OCI-LY7 (cell line): ENCODE results near the gene TRIP13. TPM values are rescaled to one million over a fixed set of nuclear protein-coding genes. Genes with fewer than 3 reads are reported as not detected.

Experiments used
- BruUV-seq: library from RNA; stranded (reverse); fragments of 400-500 nt; replicated peaks from 2 replicates; lab custom pipeline; 2021; lab: Mats Ljungman, UMichigan
- CTCF ChIA-PET: fragments of 300-600 bp; sonication (Branson Sonifier 250); formaldehyde crosslinking; loops from one replicate; lab custom pipeline; 2022; ENCODE audit warnings: antibody characterized with exemption; ENCODE audit not compliant: unreplicated experiment; lab: Charles Lee
- POLR2A ChIA-PET: fragments of 300-600 bp; sonication (Branson Sonifier 250); formaldehyde crosslinking; loops from one replicate; lab custom pipeline; 2022; ENCODE audit warnings: antibody characterized with exemption; lab: Charles Lee
- DNase-seq: peaks from one replicate; pipeline ENCODE4 v3.0.0-alpha.2; 2015; ENCODE audit warnings: low spot score
- H2AFZ ChIP-seq: fragments of 200-600 bp; sonication (generic), shearing (Covaris generic); 2 replicates; pipeline ENCODE4 v1.6.1; 2014; ENCODE audit warnings: mild to moderate bottlenecking, antibody characterized with exemption, low read length, moderate library complexity
- H3K27ac ChIP-seq: fragments of 200-600 bp; sonication (generic); 2 replicates; pipeline ENCODE4 v1.5.1; 2014; ENCODE audit warnings: mixed run types, low read depth, mild to moderate bottlenecking, moderate library complexity, low read length, inconsistent platforms; ENCODE audit not compliant: poor library complexity, severe bottlenecking
- H3K36me3 ChIP-seq: fragments of 200-600 bp; sonication (generic); 2 replicates; pipeline ENCODE4 v1.6.1; 2014; ENCODE audit warnings: mild to moderate bottlenecking, antibody characterized with exemption, low read length, moderate library complexity, mixed read lengths; ENCODE audit not compliant: insufficient read depth
- H3K4me1 ChIP-seq: fragments of 200-600 bp; sonication (generic); 2 replicates; pipeline ENCODE4 v1.5.1; 2014; ENCODE audit warnings: mild to moderate bottlenecking, low read length; ENCODE audit not compliant: insufficient read depth, poor library complexity, severe bottlenecking
- H3K4me2 ChIP-seq: fragments of 200-600 bp; sonication (generic); 2 replicates; pipeline ENCODE4 v1.6.1; 2014; ENCODE audit warnings: mild to moderate bottlenecking, low read length
- H3K4me3 ChIP-seq: fragments of 200-600 bp; sonication (generic); 2 replicates; pipeline ENCODE4 v1.5.1; 2014; ENCODE audit warnings: mild to moderate bottlenecking, low read depth, low read length; ENCODE audit not compliant: poor library complexity, severe bottlenecking
- H3K79me2 ChIP-seq: fragments of 200-600 bp; sonication (generic); 2 replicates; pipeline ENCODE4 v1.6.1; 2016; ENCODE audit warnings: low read depth, mild to moderate bottlenecking, low read length, moderate library complexity, mixed read lengths; ENCODE audit not compliant: insufficient read depth
- H3K9me2 ChIP-seq: fragments of 200-600 bp; sonication (generic); 2 replicates; pipeline ENCODE4 v1.6.1; 2016; ENCODE audit warnings: mild to moderate bottlenecking, low read length, mixed read lengths; ENCODE audit not compliant: insufficient read depth
- H3K9me3 ChIP-seq: fragments of 200-600 bp; sonication (generic); 2 replicates; pipeline ENCODE4 v1.6.1; 2014; ENCODE audit warnings: mild to moderate bottlenecking, mixed run types, low read length, mixed read lengths
- H4K20me1 ChIP-seq: fragments of 200-600 bp; sonication (generic); 2 replicates; pipeline ENCODE4 v1.6.1; 2014; ENCODE audit warnings: mild to moderate bottlenecking, antibody characterized with exemption, low read length, moderate library complexity, mixed read lengths; ENCODE audit not compliant: insufficient read depth
- CTCF ChIP-seq: fragments of 200-600 bp; sonication (generic); conservative IDR thresholded peaks from 2 replicates; pipeline ENCODE4 v1.5.1; 2014; ENCODE audit warnings: mild to moderate bottlenecking, antibody characterized with exemption, low read length, moderate library complexity, mixed read lengths
- EZH2phosphoT487 ChIP-seq: fragments of 200-600 bp; sonication (generic); IDR thresholded peaks from 2 replicates; pipeline ENCODE4 v1.6.1; 2018; ENCODE audit warnings: low read depth, borderline replicate concordance, mild to moderate bottlenecking, mixed run types, antibody characterized with exemption, low read length, moderate library complexity, mixed read lengths
- intact Hi-C: fragments of 100-400 bp; cut with micrococcal nuclease; formaldehyde crosslinking; loops from one replicate; pipeline ENCODE4 v1.10.0; 2022; ENCODE audit not compliant: unreplicated experiment
- total RNA-seq, 2 experiments: library from RNA; depleted of rRNA in 1 of 2; stranded (reverse); fragments of >200 nt in 1 of 2; shearing (Covaris generic) in 1 of 2; gene quantifications; 2 replicates each; pipeline ENCODE4 v1.2.3, GENCODE V29; 2014 to 2022

TRIP13 gene
- total RNA-seq, 2 experiments from 2014 or later = 46.6 to 59.4 TPM

GRCh38 chr5:951940-952596 is 59.4 kb downstream of the TRIP13 start:
- intact Hi-C loops = no loop called here
- Histone ChIP-seq H2AFZ (no peak overlapping the region), H3K36me3 (no peaks in the 10 kb centered on the region), H3K4me1 (no peaks in the 10 kb centered on the region), H3K79me2 (no peaks in the 10 kb centered on the region), H3K9me2 (no peaks in the 10 kb centered on the region), H3K27ac (no peak overlapping the region), H3K4me2 (no peak overlapping the region), H3K9me3 (no peaks in the 10 kb centered on the region), H4K20me1 (no peaks in the 10 kb centered on the region), H3K4me3 (no peak overlapping the region)
- ChIA-PET POLR2A (no interaction called here), CTCF (no interaction called here)
- TF ChIP-seq EZH2phosphoT487 (no peak), CTCF (no peak)
- BruUV-seq = no TSS peak
- DNase-seq = no peak

- no peak overlapping the region for H3K27ac ChIP-seq
- POLR2A ChIA-PET = no interaction called here
These were observed 60.0 kb downstream of the TRIP13 start for GRCh38 chr5:952597-953271.

More at GRCh38 chr5:952597-953271, 60.0 kb downstream of the TRIP13 start:
- TF ChIP-seq CTCF (no peak), EZH2phosphoT487 (no peak)
- H3K9me2 ChIP-seq = no peaks in the 10 kb centered on the region
- BruUV-seq = no TSS peak
- H3K9me3 ChIP-seq = no peaks in the 10 kb centered on the region
- H4K20me1 ChIP-seq = no peaks in the 10 kb centered on the region
- intact Hi-C loops = no loop called here
- no peak for DNase-seq
- H3K4me3 ChIP-seq = no peak overlapping the region
- no peak overlapping the region for H2AFZ ChIP-seq
- H3K4me1 ChIP-seq = no peaks in the 10 kb centered on the region
- CTCF ChIA-PET = no interaction called here
- H3K4me2 ChIP-seq = no peak overlapping the region
- no peaks in the 10 kb centered on the region for H3K36me3 ChIP-seq
- H3K79me2 ChIP-seq = no peaks in the 10 kb centered on the region
